GM19372 (cell line): ENCODE results near the gene SLN.

Experiments
- ATAC-seq: cut with Tn5 transposase; IDR thresholded peaks from one replicate; pipeline ENCODE4 v1.9.1; 2021; ENCODE audit warnings: mild to moderate bottlenecking, low read depth, moderate library complexity; ENCODE audit not compliant: unreplicated experiment

Gene SLN

GRCh38 chr11:107689317-107690202 is 22.3 kb downstream of the SLN start:
- peak; percentile 61 for ATAC-seq

- no peak for ATAC-seq
Measured at GRCh38 chr11:107688322-107688918, 23.4 kb downstream of the SLN start.

- ATAC-seq, result no peak
Measured at GRCh38 chr11:107683807-107684206, 28.0 kb downstream of the SLN start.

- ATAC-seq, result no peak
Measured at GRCh38 chr11:107683061-107683460, 28.8 kb downstream of the SLN start.

GRCh38 chr11:107682572-107682971 is 29.3 kb downstream of the SLN start:
- ATAC-seq, result no peak

- ATAC-seq, result no peak
Measured at GRCh38 chr11:107682171-107682570, 29.7 kb downstream of the SLN start.

GRCh38 chr11:107679255-107680024 is 32.4 kb downstream of the SLN start:
- ATAC-seq, result no peak

GRCh38 chr11:107678632-107678971 is 33.3 kb downstream of the SLN start:
- no peak for ATAC-seq

GRCh38 chr11:107677924-107678631 is 33.8 kb downstream of the SLN start:
- no peak for ATAC-seq

- ATAC-seq, result no peak
Measured at GRCh38 chr11:107676336-107677057, 35.4 kb downstream of the SLN start.

- no peak for ATAC-seq
Measured at GRCh38 chr11:107675902-107676301, 36.0 kb downstream of the SLN start.

GRCh38 chr11:107669893-107670601 is 41.8 kb downstream of the SLN start:
- no peak for ATAC-seq

- ATAC-seq, result no peak
Measured at GRCh38 chr11:107669191-107669740, 42.6 kb downstream of the SLN start.

GRCh38 chr11:107666911-107667613 is 44.8 kb downstream of the SLN start:
- ATAC-seq, result no peak

- ATAC-seq, result no peak
Measured at GRCh38 chr11:107665018-107665417, 46.8 kb downstream of the SLN start.

GRCh38 chr11:107661656-107662055 is 50.2 kb downstream of the SLN start:
- no peak for ATAC-seq

GRCh38 chr11:107660066-107660465 is 51.8 kb downstream of the SLN start:
- no peak for ATAC-seq

GRCh38 chr11:107659310-107659709 is 52.5 kb downstream of the SLN start:
- no peak for ATAC-seq
